DND-41 (cell line): ENCODE results near the gene PARS2.

Experiments
- EZH2 ChIP-seq: IDR thresholded peaks from 3 replicates; pipeline ENCODE4 v1.6.1; 2012; ENCODE audit warnings: borderline replicate concordance, low read depth, mild to moderate bottlenecking, moderate library complexity, low read length, inconsistent platforms; ENCODE audit not compliant: severe bottlenecking
- TF ChIP-seq, protein P1 (sequence below): IDR thresholded peaks from 2 replicates; pipeline ENCODE4 v1.5.1; 2012; ENCODE audit warnings: borderline replicate concordance, low read length, moderate library complexity, mild to moderate bottlenecking; ENCODE audit not compliant: poor library complexity, severe bottlenecking; ENCODE audit errors: extremely low read depth

DNA sequence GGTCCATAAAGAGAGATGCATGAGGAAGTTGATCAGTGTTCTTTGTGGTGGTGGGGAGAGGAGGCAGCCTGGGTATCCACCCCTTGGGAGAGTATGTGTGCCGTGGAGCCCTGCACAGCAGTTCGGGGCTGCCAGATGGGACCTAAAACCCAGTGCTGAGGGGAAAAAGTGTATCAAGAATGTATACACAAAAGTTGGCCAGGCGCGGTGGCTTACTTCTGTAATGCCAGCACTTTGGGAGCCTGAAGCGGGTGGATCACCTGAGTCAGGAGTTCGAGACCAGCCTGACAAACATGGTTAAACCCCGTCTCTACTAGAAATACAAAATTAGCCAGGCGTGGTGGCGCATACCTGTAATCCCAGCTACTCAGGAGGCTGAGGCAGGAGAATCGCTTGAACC, 52.8 kb downstream of the PARS2 start:
- TF ChIP-seq, protein P1, sequence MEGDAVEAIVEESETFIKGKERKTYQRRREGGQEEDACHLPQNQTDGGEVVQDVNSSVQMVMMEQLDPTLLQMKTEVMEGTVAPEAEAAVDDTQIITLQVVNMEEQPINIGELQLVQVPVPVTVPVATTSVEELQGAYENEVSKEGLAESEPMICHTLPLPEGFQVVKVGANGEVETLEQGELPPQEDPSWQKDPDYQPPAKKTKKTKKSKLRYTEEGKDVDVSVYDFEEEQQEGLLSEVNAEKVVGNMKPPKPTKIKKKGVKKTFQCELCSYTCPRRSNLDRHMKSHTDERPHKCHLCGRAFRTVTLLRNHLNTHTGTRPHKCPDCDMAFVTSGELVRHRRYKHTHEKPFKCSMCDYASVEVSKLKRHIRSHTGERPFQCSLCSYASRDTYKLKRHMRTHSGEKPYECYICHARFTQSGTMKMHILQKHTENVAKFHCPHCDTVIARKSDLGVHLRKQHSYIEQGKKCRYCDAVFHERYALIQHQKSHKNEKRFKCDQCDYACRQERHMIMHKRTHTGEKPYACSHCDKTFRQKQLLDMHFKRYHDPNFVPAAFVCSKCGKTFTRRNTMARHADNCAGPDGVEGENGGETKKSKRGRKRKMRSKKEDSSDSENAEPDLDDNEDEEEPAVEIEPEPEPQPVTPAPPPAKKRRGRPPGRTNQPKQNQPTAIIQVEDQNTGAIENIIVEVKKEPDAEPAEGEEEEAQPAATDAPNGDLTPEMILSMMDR, result no peak
- TF ChIP-seq EZH2, result no peak
